HG03097 (cell line): ENCODE results near the gene CFB.
"Not testable (repeated sequence)": the region's sequence is repeated elsewhere in the genome, so short reads cannot be mapped to it uniquely, and the experiment has no call there.

ENCODE experiments used
- ATAC-seq: cut with Tn5 transposase; IDR thresholded peaks from one replicate; pipeline ENCODE4 v1.9.1; 2021; ENCODE audit not compliant: unreplicated experiment, low FRiP score

Gene CFB

GRCh38 chr6:31945507-31946369, at the start of gene CFB:
Gene CFB (plus strand): TSS chr6:31946095. CDS start chr6:31946222, 127 bp downstream.
- no peak for ATAC-seq

- ATAC-seq: no peak
Measured at GRCh38 chr6:31896493-31896855, 49.4 kb upstream of the CFB start.

GRCh38 chr6:31896856-31897611, 48.9 kb upstream of the CFB start:
- ATAC-seq: no peak

GRCh38 chr6:31897612-31898382, 48.1 kb upstream of the CFB start, which contains the start of gene EHMT2:
Gene EHMT2 (minus strand): TSS chr6:31897698. CDS start chr6:31897677, 21 bp downstream.
- peak; percentile 42 for ATAC-seq

- no peak for ATAC-seq
Measured at GRCh38 chr6:31898383-31899011, 47.4 kb upstream of the CFB start.

- no peak for ATAC-seq
Measured at GRCh38 chr6:31899215-31899614, 46.7 kb upstream of the CFB start.

GRCh38 chr6:31899882-31900722, 45.8 kb upstream of the CFB start:
- no peak for ATAC-seq

- ATAC-seq: no peak
Measured at GRCh38 chr6:31900917-31901414, 44.9 kb upstream of the CFB start.

GRCh38 chr6:31901415-31901952, 44.4 kb upstream of the CFB start:
- no peak for ATAC-seq

GRCh38 chr6:31901953-31902643, 43.8 kb upstream of the CFB start, which contains the start of gene ZBTB12:
Gene ZBTB12 (minus strand): TSS chr6:31902086. CDS start chr6:31901305, 781 bp downstream.
- no peak for ATAC-seq

- no peak for ATAC-seq
Measured at GRCh38 chr6:31903957-31904356, 41.9 kb upstream of the CFB start.

- ATAC-seq: no peak
Measured at GRCh38 chr6:31905041-31905440, 40.9 kb upstream of the CFB start.

GRCh38 chr6:31906122-31906521, 39.8 kb upstream of the CFB start:
- ATAC-seq: no peak

- ATAC-seq: not testable (repeated sequence)
Measured at GRCh38 chr6:31906727-31907126, 39.2 kb upstream of the CFB start.

- no peak for ATAC-seq
Measured at GRCh38 chr6:31907158-31907813, 38.6 kb upstream of the CFB start.

GRCh38 chr6:31908255-31908654, 37.6 kb upstream of the CFB start:
- not testable (repeated sequence) for ATAC-seq

- ATAC-seq: no peak
Measured at GRCh38 chr6:31908791-31909190, 37.1 kb upstream of the CFB start.

GRCh38 chr6:31909298-31909697, 36.6 kb upstream of the CFB start:
- not testable (repeated sequence) for ATAC-seq
